DMS114 treated with DMSO at 0.1 percent for 48 hours (cell line): ENCODE measurements around the gene BRIX1.
"Not testable (repeated sequence)": the region's sequence is repeated elsewhere in the genome, so short reads cannot be mapped to it uniquely, and the experiment has no call there.

Experiments
- DNase-seq: peaks from one replicate; lab custom pipeline; 2025; ENCODE audit not compliant: unreplicated experiment; lab: John Stamatoyannopoulos, UW

BRIX1 gene

DNA sequence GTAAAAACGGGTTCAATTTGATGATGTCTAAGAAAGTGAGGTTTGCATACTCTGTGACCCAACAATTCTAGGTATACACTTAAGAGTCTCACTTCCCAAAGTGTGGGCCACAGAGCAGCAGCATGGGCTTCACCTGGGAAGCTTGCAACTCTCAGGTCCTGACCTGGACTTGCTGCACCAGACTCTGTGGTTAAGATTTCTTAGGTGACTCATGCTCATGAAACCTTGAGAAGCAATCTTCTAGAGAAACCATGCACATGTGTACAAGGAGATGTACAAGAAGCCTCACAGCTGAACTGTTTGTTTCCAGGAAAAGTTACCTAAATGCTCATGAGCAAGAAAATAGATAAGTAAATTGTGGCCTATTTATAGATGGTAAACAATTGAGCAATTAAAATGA is 43.8 kb downstream of the BRIX1 start:
- no peak for DNase-seq

DNA sequence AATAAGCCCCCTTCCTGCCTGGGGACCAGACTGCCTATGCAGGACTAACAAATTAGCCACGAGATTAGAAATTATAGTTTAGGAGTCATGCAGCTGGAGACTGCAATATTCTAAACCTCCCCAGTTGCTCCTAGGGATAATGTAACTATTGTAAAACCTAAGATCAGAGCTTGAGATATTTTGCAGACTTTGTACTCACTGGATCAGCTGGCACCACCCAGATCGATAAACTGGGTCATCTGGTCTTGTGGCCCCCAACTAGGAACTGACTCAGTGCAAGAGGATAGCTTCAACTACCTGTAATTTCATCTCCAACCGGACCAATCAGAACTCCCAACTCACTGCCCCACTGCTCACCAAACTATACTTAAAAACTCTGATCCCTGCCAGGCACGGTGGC is 52.0 kb downstream of the BRIX1 start:
- no peak for DNase-seq

DNA sequence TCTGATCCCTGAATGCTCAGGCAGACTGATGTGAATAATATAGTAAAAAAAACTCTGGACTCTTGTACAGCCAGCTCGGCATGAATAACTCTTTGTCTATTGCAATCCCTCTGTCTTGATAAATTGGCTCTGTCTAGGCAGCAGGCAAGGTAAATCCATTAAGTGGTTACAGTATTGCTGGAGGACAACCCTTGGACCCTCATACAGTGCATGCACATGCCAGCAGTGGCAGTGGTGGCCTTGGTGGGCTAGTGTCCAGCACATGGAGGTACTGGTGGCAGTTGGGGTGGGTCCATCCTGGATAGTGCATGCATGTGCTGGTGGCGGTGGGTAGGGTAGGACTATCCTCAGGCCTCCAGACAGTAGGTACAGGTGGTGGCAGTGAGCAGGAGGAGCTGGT is 52.7 kb downstream of the BRIX1 start:
- DNase-seq = no peak

DNA sequence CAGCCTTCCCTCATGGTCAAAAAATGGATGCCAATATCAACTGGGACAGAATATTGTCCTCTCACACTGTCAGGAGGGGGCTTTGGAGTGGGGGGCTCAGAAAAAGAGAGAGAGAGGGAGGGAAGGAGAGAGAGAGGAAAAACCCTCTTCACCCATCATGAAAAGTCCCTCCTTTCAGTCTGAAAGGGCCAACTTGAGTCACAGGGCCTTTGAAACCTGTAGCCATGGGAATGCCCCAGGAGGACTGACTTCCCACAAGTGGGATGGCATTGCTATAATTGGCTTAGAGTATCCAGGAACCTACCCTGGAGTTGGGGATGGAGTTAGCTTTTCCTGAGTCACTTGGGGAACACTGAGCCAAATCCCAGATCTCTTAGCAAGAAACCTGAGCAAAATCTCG is 55.0 kb downstream of the BRIX1 start:
- no peak for DNase-seq

DNA sequence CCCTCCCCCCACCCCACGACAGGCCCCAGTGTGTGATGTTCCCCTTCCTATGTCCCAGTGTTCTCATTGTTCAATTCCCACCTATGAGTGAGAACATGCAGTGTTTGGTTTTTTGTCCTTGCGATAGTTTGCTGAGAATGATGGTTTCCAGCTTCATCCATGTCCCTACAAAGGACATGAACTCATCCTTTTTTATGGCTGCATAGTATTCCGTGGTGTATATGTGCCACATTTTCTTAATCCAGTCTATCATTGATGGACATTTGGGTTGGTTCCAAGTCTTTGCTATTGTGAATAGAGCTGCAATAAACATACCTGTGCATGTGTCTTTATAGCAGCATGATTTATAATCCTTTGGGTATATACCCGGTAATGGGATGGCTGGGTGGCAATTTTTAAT is 56.1 kb downstream of the BRIX1 start:
- not testable (repeated sequence) for DNase-seq
